ENCODE results near the gene B4GALNT3.

B4GALNT3 gene

GRCh38 chr12:541676-542324 lies 82.1 kb downstream of the B4GALNT3 start:
- DNase-seq = no peak

DNA sequence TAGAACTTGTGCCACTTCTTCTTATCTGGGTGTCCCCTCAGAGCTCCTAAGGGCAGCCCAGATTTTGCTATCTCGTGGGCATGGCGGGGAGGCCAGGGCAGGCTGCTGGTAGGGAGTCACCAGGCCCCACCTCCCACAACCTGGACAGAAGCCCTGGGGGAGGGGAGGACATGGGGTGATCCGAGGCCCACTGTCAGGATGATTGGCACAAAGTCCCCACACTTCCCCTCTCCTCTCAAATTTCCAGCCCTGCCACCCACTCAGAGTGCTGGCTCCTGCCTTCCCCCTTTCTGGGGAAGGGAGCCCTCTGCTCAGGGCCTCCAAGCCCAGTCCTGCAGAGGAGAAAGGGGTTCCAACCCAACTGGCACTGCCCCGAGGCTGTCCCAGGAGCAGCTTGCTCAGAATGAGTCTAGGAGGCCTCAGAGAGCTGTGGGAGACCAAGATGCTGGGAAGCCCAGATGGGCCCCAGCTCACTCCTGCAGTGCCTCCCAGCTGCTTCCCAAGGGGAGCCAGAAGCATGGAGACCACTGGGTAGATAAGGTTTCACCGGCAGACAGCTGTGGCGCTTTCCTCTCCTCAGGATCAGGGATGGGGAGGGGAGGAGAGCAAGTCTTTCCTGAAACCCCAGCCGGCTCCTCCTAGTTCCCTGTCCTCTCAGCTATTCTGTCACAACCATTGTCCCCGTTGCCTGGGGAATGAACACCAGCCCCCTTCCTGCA lies 82.8 kb downstream of the B4GALNT3 start:
- peak in 1 of 2 experiments; percentile 50 for DNase-seq

GRCh38 chr12:543114-543451 lies 83.3 kb downstream of the B4GALNT3 start:
- DNase-seq = no peak

DNA sequence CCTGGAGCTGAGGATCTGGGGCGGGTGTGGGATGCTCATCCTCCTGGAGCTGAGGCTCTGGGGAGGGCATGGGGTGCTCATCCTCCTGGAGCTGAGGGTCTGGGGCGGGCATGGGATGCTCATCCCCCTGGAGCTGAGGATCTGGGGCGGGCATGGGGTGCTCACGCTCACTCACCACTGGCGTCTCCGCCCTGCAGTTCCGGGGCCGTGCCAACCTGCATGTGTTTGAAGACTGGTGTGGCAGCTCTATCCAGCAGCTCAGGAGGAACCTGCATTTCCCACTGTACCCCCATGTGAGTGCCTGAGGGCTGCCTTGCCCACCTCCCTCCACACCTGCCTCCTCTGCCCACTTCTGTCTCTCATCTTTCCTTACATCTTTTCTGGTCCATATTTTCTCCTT lies 84.4 kb downstream of the B4GALNT3 start:
- DNase-seq = no peak

- no peak for DNase-seq
These were observed 85.3 kb downstream of the B4GALNT3 start for GRCh38 chr12:544941-545635.

GRCh38 chr12:545835-546234 lies 86.1 kb downstream of the B4GALNT3 start:
- no peak for DNase-seq

GRCh38 chr12:546265-546919 lies 86.7 kb downstream of the B4GALNT3 start:
- no peak for DNase-seq

GRCh38 chr12:546920-547845 lies 87.4 kb downstream of the B4GALNT3 start:
- peak; percentile 28 to 86 for DNase-seq

DNA sequence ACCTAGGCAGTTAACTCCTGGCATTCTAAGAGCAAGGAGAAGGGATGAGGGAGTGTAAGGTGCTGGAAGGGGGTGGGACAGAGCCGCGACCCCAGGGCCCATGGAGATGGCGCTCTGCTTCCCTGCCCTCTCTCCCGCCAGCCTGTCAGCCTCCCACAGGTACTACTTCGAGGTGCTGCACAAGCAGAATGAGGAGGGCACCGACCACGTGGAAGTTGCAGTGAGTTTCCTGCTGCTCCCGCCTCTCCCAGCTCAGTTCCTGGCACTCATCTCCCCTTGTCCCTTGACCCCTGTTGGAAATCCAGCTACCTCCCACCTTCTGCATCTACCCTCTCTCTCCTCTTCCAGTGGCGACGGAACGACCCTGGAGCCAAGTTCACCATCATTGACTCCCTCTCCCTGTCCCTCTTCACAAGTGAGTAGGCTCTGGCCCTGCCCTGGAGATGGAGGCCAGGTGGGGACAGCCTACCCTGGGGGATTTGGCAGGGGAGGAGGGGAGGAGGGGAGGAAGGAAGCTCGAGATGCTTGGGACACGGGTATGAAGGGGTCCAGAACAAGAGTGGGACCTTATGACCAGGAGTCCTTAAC lies 88.2 kb downstream of the B4GALNT3 start:
- no peak for DNase-seq

- DNase-seq = no peak
These were observed 89.8 kb downstream of the B4GALNT3 start for GRCh38 chr12:549476-550082.

DNA sequence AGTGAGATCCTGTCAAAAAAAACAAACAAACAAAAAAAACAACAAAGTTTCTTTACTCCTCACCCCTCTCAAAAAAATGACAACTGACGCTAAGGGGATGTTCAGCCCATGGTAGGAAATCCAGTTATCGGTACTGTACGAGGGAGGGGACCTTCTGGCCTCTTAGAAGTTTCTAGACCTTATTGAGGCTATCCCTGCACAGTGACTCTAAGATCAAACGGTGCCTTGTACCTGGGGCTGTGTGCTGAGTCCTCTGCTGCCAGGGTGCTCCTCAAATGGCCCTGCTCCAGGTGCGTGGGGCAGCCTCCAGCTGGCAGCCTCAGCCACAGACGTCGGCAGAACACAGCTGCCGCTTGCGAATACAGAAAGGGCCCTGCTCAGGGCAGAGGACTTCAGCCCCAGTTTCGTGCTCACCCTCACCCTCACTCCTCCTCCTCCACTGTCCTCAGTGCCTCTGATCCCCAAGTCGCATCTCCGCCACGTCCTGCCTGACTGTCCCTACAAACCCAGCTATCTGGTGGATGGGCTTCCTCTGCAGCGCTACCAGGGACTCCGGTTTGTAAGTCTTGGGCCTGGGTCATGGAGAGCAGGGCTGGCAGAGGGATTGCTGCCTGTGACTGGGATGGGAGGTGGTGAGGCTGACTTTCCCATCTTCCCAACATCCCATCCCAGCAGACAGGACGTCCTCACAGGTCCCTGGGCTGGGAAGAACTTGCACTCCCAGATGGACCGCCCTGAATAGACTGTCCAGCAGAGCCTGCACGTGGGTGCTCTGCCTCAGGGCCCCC lies 90.9 kb downstream of the B4GALNT3 start:
- no peak for DNase-seq

- no peak for DNase-seq
These were observed 92.7 kb downstream of the B4GALNT3 start for GRCh38 chr12:552466-552865.

- DNase-seq = no peak
These were observed 93.7 kb downstream of the B4GALNT3 start for GRCh38 chr12:553216-554000.

DNA sequence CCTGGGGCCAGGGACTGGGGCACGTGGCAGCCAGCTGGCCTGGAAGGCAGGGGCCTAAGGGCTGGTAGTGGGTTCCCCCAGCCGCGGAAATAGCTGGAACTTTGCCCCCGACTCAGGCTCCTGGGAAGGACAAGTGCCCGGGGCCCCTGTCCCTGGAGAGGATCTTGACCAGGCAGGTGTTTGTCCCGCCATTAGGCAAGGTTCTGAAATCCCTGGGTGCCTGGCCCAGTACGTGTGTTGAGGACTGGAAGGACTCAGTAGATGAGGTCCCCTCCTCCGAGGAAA lies 94.2 kb downstream of the B4GALNT3 start:
- DNase-seq = no peak

DNA sequence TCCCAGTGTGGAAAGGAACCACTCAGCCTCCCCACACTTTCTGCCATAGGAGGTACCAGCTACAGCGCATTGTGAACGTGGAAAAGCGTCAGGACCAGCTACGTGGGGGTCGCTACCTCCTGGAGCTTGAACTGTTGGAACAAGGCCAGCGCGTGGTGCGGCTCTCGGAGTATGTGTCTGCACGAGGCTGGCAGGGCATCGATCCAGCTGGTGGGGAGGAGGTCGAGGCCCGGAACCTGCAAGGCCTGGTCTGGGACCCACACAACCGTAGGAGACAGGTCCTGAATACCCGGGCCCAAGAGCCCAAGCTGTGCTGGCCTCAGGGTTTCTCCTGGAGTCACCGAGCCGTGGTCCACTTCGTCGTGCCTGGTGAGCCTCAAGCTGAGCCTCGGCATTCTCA lies 96.8 kb downstream of the B4GALNT3 start:
- DNase-seq = no peak

- no peak for DNase-seq
These were observed 98.8 kb downstream of the B4GALNT3 start for GRCh38 chr12:558580-558979.

DNA sequence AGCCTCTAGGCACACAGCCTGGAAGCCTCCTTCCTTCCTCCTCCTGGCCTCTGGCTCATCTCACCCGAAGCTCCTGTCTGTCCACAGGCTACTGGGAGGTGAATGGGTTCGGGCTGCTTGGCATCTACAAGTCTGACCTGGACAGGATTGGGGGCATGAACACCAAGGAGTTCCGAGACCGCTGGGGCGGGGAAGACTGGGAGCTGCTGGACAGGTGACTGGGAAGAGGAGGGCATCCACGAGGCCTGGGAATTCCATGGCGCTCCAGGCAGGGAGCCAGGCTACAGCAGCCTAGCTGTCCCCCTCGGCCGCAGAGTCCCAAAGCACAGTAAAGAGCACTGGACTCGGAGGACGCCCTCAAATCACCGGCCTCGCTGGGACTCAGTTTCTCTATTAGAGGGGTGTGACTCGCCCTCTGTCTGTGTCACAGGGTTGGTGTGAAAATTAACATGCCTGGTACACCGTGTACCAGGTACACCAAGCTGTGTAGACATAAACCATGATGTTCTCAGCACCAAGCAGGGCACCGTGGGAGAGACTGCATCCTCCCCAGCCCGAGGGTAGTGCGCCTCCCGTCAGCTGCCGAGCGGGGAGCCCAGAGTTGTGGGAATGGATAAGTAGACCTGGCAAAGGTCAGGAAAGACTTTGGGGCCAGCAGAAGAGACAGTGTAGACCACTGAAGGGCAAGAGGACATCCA lies 99.6 kb downstream of the B4GALNT3 start:
- DNase-seq = no peak

- DNase-seq = no peak
These were observed 100.2 kb downstream of the B4GALNT3 start for GRCh38 chr12:559906-560455.

DNA sequence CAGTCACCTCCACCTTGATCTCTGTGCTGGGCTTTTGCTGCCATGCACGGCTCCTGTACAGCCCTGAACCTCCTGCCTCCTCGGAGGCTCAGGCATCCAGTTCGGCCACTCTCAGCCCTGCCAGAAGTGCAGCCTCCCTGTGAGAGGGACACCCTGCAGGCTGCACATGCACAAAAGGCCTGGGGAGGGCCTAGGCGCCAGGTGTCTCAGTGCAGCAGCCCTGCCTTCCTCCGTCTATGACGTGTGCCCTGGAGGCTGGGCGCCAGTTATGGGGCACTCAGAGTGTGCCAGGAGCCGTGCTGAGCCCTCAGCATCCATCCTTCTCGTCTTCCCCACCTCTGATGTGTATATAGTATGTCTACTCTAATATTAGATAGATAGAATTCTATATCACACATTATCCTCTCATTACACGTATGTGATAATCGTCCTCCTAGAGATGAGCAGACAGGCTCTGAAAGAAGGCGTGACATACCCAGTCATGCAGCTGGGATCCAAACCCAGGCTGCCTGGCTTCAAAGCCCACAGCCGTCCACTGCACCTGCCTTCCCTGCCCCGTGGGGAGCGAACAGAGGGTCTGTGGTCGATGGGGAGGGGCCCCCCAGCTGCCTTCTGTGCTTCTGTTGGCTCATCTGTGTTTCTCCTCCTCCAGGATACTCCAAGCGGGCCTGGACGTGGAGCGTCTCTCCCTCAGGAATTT lies 101.1 kb downstream of the B4GALNT3 start:
- peak in 1 of 2 experiments; percentile 18 for DNase-seq
